ENCODE measurements around the gene KRT84. TPM values are rescaled to one million over a fixed set of nuclear protein-coding genes. Genes with fewer than 3 reads are reported as not detected.

KRT84 gene
- total RNA-seq, 1 experiment from 2014 or later: not detected

DNA sequence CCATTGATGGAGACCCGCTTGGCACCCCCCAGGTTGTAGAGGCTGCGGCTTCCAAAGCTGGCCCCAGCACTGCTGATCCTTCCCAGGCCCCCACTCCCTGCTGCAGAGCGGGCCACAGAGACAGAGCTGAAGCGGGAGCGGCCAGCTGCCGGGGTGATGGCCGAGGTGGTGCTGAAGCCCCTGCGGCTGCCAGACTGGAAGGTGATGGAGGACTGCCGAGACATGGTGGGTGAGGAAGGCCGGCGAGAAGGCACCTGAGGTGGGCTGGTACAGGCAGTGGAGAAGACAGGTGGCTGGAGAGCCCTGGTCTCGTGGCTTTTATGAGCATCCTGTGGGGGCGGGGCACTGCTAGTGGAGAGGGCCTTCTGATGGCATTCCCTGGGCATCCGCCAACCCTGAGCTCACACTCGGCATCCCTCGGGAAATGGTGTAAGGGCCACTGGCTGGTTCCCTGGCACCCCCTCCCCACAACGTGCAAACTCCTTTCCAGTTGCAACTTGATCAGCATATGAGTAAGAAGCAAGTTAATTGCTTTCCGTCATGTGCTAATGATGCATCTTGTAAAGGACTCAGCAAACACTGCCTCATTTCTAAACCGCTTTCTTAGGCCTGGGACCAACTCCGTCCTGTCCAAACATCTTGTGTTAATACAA, 48.8 kb upstream of the KRT84 start, which contains the start of gene KRT75:
KRT75 (minus strand) TSS at position 291 of the 653 bp plus-strand sequence; CDS start at position 224, 67 bp downstream.
- H3K9me3 ChIP-seq: no peaks in the 10 kb centered on the region
- H3K27ac Mint-ChIP-seq (ENCODE audit: unreplicated experiment): no peak within 1 kb of the TSS
- no peaks in the 10 kb centered on the region for H3K36me3 ChIP-seq (ENCODE audit: control insufficient read depth, insufficient read depth, low read length)
- no peaks in the 10 kb centered on the region for H3K36me3 Mint-ChIP-seq (ENCODE audit: insufficient read depth, unreplicated experiment)
- TF ChIP-seq, protein P1, sequence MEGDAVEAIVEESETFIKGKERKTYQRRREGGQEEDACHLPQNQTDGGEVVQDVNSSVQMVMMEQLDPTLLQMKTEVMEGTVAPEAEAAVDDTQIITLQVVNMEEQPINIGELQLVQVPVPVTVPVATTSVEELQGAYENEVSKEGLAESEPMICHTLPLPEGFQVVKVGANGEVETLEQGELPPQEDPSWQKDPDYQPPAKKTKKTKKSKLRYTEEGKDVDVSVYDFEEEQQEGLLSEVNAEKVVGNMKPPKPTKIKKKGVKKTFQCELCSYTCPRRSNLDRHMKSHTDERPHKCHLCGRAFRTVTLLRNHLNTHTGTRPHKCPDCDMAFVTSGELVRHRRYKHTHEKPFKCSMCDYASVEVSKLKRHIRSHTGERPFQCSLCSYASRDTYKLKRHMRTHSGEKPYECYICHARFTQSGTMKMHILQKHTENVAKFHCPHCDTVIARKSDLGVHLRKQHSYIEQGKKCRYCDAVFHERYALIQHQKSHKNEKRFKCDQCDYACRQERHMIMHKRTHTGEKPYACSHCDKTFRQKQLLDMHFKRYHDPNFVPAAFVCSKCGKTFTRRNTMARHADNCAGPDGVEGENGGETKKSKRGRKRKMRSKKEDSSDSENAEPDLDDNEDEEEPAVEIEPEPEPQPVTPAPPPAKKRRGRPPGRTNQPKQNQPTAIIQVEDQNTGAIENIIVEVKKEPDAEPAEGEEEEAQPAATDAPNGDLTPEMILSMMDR (IDR thresholded peaks at IDR 0.05; ENCODE audit: insufficient read depth in 1 of 2, low read depth in 1 of 2, low read length in 1 of 2, severe bottlenecking in 1 of 2, unreplicated experiment in 1 of 2): no peak
- H3K27me3 ChIP-seq (replicated peaks; ENCODE audit: control insufficient read depth, insufficient read depth, low read length): no peaks in the 10 kb centered on the region
- no TSS peak for BruUV-seq (replicated peaks)
- intact Hi-C loops (cut with micrococcal nuclease; ENCODE audit: unreplicated experiment): no loop called here
- POLR2A ChIA-PET: no interaction called here
- H3K4me1 Mint-ChIP-seq (ENCODE audit: low read depth, unreplicated experiment): peaks cover 13% of the 10 kb centered on the region
- H3K4me3 ChIP-seq (ENCODE audit: low read depth, low read length): no peak within 1 kb of the TSS
- no peak within 1 kb of the TSS for H3K4me3 Mint-ChIP-seq (ENCODE audit: unreplicated experiment)
- H3K27me3 Mint-ChIP-seq (ENCODE audit: insufficient read depth, unreplicated experiment): peaks cover 6% of the 10 kb centered on the region
- CTCF ChIA-PET: no interaction called here
- H3K4me1 ChIP-seq: 0 out of 2 replicates have a peak, but pooled peaks cover 9% of the 10 kb centered on the region
- no peaks in the 10 kb centered on the region for H3K9me3 Mint-ChIP-seq (ENCODE audit: unreplicated experiment)
- DNase-seq: no peak

DNA sequence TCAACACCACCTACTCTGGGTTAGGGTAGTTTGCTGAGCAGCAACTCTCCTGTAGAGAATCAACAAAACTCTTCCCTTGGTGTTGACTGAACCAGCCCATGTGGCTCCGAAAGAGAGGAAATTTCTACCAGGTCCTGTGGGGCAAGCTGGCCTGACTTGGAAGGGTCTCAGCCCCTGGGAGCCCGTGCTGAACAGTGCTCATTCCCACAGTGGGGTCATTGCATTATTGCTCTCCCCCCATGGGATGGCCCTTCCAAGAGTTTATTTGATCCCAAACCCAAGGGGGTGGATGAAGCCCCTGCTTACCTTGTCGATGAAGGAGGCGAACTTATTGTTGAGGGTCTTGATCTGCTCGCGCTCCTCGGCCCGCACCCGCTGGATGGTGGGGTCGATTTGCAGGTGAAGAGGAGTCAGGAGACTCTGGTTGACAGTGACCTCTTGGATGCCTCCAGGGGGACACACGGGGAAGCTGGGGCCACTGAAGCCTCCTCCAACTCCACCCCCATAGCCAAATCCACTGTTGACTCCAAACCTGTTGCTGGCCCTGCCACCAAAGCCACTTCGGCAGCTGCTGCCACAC, 48.1 kb upstream of the KRT84 start:
- Histone ChIP-seq H3K4me1 (0 out of 2 replicates have a peak, but pooled peaks cover 9% of the 10 kb centered on the region), H3K27me3 (replicated peaks; ENCODE audit: control insufficient read depth, insufficient read depth, low read length) (no peaks in the 10 kb centered on the region), H3K4me3 (ENCODE audit: low read depth, low read length) (no peak overlapping the region), H3K36me3 (ENCODE audit: control insufficient read depth, insufficient read depth, low read length) (no peaks in the 10 kb centered on the region), H3K9me3 (no peaks in the 10 kb centered on the region)
- no TSS peak for BruUV-seq (replicated peaks)
- ChIA-PET POLR2A (no interaction called here), CTCF (no interaction called here)
- Mint-ChIP-seq H3K4me1 (ENCODE audit: low read depth, unreplicated experiment) (peaks cover 13% of the 10 kb centered on the region), H3K36me3 (ENCODE audit: insufficient read depth, unreplicated experiment) (no peaks in the 10 kb centered on the region), H3K27me3 (ENCODE audit: insufficient read depth, unreplicated experiment) (peaks cover 9% of the 10 kb centered on the region), H3K4me3 (ENCODE audit: unreplicated experiment) (no peak overlapping the region), H3K27ac (ENCODE audit: unreplicated experiment) (no peak overlapping the region), H3K9me3 (ENCODE audit: unreplicated experiment) (no peaks in the 10 kb centered on the region)
- DNase-seq: no peak
- TF ChIP-seq, protein P1 (IDR thresholded peaks at IDR 0.05; ENCODE audit: insufficient read depth in 1 of 2, low read depth in 1 of 2, low read length in 1 of 2, severe bottlenecking in 1 of 2, unreplicated experiment in 1 of 2): no peak
- intact Hi-C loops (cut with micrococcal nuclease; ENCODE audit: unreplicated experiment): no loop called here

DNA sequence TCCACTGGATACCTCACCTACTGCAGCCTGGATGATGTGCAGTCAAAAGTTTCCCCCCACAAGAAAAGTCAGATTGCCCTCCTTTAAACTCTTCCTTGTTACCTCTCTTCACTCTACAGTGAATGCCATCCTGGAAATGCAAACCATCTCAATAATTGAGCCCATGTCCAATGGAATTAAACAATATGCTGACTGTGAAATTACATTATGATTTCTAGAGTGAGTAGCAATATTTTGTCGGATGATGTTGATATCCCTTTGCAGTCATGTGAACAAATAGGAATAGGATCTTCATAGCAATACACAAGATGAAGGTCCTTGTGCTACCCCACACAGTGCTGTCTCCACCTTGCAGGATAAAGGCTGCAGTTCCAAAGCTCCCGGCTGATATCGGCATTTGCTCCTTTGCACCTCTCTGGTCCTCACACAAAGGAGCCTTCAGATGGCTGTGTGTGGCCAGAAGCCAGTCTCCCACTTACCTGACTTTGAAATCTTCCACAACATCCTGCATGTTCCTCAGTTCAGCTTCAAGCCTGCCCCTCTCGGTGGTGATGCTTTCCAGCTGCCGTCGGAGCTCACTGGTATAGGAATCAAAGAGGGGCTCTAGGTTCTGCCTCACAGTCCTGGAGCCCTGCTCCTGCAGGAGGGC, 47.2 kb upstream of the KRT84 start:
- Mint-ChIP-seq H3K9me3 (ENCODE audit: unreplicated experiment) (no peaks in the 10 kb centered on the region), H3K4me3 (ENCODE audit: unreplicated experiment) (no peak overlapping the region), H3K27ac (ENCODE audit: unreplicated experiment) (no peak overlapping the region), H3K36me3 (ENCODE audit: insufficient read depth, unreplicated experiment) (no peaks in the 10 kb centered on the region), H3K27me3 (ENCODE audit: insufficient read depth, unreplicated experiment) (peaks cover 9% of the 10 kb centered on the region), H3K4me1 (ENCODE audit: low read depth, unreplicated experiment) (peaks cover 13% of the 10 kb centered on the region)
- H3K9me3 ChIP-seq: no peaks in the 10 kb centered on the region
- 0 out of 2 replicates have a peak, but pooled peaks cover 9% of the 10 kb centered on the region for H3K4me1 ChIP-seq
- no TSS peak for BruUV-seq (replicated peaks)
- no peaks in the 10 kb centered on the region for H3K36me3 ChIP-seq (ENCODE audit: control insufficient read depth, insufficient read depth, low read length)
- no peak overlapping the region for H3K4me3 ChIP-seq (ENCODE audit: low read depth, low read length)
- intact Hi-C loops (cut with micrococcal nuclease; ENCODE audit: unreplicated experiment): no loop called here
- DNase-seq: no peak
- CTCF ChIA-PET: no interaction called here
- POLR2A ChIA-PET: no interaction called here
- H3K27me3 ChIP-seq (replicated peaks; ENCODE audit: control insufficient read depth, insufficient read depth, low read length): no peaks in the 10 kb centered on the region
- TF ChIP-seq, protein P1 (IDR thresholded peaks at IDR 0.05; ENCODE audit: insufficient read depth in 1 of 2, low read depth in 1 of 2, low read length in 1 of 2, severe bottlenecking in 1 of 2, unreplicated experiment in 1 of 2): no peak
